RPMI8226 (cell line): ENCODE measurements around the gene CCNH.
A peak's percentile ranks its signal among the peaks of the same experiment; 100 is the strongest.

Experiments used
- DNase-seq: peaks from one replicate; pipeline ENCODE4 v3.0.0-alpha.2; 2015

Gene CCNH

DNA sequence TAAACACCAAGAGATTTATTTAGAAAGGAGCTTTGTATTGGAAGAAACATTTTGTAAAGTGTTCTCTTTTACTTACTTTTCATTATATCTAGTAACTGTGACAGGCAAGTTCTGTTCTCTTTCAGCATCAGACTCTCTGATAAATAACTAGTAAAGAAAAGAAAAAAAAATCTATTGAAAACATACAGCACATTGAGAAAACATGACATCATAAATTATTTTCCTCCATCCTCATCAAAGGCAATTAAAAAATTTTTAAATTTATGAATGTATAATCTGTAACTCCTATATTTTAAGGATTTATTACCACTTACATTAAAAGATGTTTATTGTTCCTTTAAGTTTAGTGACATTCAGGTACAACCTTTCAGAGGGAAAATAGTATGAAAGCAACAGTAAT, 11.1 kb downstream of the CCNH start:
- DNase-seq, result no peak

DNA sequence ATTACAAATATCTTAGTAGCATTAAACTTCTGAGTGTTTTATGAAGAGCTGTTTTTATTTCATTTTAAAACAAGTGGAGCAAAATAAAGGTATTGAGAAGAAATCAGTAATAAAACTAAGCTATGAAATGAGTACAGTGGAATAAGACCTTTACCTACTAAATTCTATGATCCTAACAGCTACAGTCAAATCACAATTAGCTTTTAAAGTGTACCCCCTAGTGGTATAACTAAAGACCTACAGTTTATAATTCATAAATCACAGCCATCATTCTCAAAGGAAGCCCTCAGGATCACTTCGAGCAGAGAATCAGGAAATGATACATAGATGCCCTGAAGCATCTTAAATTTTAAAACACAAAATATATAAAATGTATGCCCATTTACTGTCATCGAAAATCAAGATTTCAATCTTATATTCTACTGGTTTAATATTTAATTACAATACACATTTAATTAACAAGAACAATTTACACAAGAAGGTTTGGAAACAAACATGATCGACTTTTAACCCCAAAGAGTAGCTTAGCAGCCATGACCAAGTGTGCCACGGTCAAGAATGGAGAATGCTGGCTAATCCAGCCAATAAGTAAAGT, 12.3 kb downstream of the CCNH start:
- peak; percentile 27 for DNase-seq

GRCh38 chr5:87399720-87400119, 13.0 kb downstream of the CCNH start:
- no peak for DNase-seq

GRCh38 chr5:87398981-87399614, 13.6 kb downstream of the CCNH start:
- DNase-seq, result no peak

DNA sequence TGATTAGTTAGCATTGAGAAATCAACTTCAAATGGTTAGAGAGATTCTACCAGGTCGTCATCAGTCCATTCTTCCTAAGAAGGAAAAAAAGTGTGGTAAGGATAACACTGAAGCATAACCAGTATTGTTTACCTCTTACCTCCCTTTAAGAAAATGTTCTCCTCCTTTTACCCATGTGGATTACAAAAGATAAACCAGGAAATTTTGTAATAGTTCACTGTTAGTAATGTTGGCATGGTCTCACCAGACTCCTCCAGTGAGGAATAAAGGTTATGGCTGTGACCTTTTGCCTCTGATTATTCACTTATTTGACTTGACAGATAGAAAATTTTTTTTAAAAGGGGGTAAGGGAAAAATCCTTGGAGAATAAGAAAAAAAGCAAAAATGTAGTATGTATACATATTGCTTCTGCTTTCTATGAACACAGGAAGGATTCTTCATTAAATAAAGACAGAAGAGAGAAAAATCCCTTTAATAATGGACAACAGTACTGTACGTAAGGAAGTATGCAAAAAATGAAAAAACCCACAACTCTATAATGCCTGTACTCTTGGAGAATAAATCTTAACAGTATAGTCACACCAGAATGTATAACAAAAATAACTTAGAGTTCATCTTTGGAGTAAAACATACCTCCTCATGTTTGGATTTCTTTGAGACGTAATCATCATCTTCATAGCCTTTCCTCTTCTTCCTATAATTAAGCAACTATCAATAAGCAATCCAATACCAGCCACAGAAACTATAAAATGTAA, 18.1 kb downstream of the CCNH start:
- DNase-seq, result no peak

DNA sequence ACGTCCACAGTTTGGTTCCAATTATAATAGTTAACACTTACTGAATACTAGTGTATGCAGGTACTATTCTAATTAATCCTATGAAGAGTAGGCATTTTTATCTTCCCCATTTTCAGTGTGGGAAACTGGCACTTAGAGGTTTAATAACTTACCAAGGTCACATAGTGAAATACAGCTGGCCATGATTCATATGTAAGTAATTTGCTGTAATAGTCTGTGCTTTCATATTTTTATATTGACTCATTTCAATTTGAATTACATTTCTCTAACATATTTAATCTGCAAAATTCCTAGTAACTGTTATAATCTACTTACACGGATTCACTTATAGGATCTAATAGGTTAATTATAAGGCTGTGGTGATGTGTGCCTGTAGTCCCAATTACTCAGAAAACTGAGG, 19.4 kb downstream of the CCNH start:
- DNase-seq, result no peak

- no peak for DNase-seq
These were observed 19.9 kb downstream of the CCNH start for GRCh38 chr5:87392801-87393200.

DNA sequence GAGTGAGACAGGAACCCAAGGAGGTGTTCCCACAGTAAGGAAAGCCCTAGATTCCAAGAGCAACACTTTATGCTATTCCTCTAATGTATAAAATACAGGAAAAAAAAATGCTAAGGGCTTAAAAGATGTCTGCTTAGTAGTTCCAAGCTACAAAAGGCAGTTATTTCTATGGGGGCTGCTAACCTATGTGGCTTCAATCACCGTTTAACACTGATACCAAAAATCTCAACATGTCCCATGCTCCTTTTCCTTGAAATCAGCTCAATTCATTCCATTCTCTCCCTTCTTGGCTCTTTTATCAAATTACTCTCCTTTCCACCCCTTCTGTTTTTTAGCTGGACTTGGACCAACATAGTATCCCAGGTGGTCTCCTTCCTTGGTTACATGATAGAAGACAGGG, 20.6 kb downstream of the CCNH start:
- DNase-seq, result no peak

DNA sequence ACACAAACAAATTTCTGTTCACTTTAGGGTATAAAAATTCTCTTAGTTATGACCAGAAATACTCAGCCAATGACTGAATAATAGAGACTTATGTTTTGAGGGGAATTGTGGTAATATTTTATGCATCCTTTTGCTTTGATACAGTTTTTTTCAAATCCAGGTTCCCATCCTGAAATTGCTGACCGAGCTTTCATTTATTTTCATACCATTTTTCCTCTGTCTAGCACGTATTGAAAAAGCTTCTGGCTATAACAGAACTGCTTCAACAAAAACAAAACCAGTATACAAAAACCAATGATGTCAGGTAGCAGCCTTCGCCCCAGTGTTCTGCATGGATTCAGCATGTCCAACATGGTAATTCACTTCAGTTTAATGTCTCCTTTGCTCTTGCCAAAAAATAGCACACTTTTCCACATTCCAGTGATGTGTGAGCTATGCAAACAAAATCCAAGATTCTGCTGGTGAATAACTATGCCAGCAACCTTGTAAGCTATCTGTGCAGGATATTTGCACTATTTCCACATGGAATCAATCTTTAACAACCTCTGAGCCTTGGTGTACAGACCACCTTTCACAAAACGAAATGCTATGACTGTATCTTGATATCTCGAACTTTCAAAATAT, 22.0 kb downstream of the CCNH start:
- DNase-seq, result no peak

DNA sequence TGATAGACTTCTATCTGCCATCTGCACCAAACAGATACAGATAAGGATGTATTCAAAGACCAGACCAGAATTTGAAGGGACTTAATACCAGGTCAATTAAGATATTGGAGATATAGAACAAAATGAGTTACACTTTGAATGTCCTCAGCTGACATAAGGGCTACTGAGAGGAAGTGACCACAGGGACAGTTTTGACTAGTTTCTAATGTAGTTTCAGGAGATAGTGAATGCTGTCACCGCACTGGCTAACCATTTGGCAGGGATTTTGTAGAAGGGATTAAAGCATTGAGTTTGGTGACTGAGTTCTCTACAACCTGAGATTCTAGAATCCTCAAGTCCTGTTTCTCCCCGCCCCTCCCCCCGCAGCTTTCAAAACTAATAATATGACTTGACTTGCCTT, 22.7 kb downstream of the CCNH start:
- DNase-seq, result no peak

DNA sequence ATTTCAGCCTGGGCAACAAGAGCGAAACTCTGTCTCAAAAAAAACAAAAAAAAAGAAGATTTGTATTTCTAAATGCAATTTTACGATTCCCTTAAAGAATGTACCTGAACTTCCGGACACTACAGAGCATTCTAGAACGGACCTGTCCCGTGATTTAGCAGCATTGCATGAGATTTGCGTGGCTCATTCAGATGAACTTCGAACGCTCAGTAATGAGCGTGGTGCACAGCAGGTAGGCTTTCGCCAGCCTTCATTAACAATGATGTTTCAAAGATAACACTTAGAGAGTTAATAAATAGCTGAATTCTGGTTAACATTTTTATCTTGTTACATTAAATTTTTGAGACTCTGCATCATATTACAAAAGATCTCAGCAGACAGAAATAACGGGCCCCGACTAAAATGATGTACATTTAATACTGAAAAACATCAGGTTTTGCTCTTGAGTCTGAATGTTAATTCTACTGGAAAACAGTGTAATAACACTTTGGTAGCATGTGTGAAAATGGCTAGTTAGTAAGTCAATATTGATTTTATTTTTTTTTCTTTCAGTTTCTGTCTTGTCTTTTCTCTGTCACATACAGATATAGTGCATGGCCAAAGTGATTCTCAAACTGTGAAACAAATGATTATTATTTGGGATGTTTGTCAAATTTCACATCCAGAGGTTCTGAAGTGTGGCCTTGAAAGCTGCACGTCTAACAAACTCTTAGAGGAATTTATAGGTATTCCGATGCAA, 23.3 kb downstream of the CCNH start:
- no peak for DNase-seq

DNA sequence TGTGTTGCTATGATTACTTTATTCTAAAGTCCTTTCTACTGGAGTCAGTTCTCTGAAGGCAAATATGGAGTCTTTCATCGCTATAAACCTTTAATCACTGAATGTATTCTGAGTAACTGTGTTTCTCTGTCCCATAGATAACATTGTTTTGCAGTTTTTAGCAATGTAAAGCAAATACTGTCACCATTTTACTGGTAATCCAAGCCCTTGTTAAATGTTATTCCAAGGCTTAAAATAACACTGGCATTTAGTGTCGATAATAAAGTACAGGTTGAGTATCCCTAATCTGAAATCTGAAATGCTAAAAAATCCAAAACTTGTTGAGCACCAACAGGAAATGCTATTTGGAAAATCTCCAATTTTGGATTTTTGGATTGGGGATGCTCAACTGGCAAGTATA, 24.6 kb downstream of the CCNH start:
- no peak for DNase-seq

GRCh38 chr5:87385802-87386201, 26.9 kb downstream of the CCNH start:
- DNase-seq, result no peak

- no peak for DNase-seq
These were observed 29.5 kb downstream of the CCNH start for GRCh38 chr5:87383216-87383615.

DNA sequence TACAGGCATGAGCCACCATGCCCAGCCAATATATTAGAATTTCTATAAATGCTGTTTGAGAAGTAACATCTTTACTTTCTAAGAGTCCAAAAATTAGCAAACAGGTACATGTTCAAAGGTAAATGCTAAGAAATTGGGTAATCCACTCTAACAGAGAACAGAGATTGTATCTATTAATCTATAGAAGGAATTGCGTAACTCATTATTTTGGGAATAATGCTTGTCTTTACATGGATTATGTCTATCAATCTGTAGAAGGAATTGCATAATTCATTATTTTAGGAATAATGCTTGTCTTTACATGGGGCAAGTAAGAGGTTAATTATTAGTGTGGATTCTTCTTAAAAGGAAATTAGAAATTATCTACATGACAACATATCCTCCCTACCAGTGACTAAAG, 30.5 kb downstream of the CCNH start:
- DNase-seq, result no peak

- no peak for DNase-seq
These were observed 40.0 kb downstream of the CCNH start for GRCh38 chr5:87372705-87373104.

- no peak for DNase-seq
These were observed 43.3 kb downstream of the CCNH start for GRCh38 chr5:87369431-87369830.

DNA sequence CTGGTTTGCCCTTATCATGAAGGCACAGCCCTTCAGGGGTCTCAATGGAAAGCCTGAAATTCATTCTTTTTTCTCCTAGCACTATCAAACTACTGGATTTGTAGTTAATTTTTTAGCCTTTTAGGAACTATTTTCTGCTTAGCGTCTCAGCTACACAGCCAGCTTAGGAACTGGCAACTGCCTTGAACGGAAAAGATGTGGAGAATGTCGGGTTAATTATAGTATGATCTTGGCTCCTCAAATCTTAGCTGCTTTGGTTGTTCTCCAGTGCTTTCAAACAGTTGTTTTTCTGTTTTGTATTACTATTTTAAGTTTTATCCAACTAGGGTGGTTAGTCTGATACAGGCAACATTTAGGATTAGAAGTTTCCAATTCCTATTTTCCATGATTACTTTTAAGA, 44.1 kb downstream of the CCNH start:
- no peak for DNase-seq

DNA sequence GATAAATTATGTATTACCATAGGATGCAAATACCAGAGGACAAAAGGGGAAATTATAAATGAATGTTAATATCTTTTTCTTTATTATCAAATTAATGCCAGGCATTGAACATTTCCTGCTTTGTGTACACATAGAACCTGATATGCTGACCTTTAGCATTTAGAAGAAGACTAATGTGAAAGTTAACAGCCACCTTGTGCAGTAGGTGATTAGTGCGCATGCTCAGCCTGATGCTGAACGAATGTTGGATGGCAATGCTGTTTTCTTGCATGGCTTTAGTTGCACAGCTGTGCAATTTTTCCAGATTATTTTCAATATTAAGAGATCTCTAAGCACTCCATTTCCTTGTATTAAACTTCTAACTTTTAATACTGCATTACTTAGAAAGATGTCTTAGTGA, 45.5 kb downstream of the CCNH start:
- DNase-seq, result no peak

GRCh38 chr5:87361536-87362213, 51.1 kb downstream of the CCNH start:
- no peak for DNase-seq

DNA sequence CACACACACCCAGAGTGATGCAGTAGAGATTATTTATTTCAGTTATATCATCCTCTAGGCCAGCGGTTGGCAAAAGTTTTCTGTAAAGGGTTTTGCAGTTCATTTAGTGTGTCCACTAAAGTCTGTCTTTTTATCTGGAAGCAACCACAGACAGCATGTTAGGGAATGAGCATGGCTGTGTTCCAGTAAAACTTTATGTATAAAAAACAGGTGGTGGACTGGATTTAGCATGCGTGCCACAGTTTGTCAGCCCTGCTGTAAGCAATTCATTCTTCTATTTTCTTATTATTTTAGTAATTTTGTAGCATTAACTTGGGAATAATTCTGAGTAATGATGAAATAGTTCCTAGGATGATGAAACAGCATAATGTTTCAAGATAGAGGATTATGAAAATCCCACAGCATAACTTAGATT, 51.7 kb downstream of the CCNH start:
- no peak for DNase-seq

GRCh38 chr5:87360132-87360531, 52.6 kb downstream of the CCNH start:
- DNase-seq, result no peak

DNA sequence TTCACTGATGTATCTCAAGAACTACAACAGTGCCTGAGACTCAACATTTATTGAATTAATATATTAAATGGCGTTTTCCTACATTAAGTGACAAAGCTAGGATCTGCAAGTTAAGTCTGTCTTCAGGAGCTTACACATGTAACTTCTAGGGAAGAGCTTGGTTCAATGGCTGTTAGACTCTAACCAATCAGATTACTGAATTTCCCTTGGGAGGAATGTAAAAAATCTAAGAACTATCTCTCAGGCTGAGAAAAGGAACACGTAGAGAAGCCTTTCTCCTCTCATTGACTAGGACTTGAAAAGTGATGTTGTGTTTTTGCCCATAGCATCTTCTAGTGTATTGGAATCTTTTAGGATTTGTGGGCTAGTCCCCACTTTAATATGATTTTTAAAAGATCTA, 53.6 kb downstream of the CCNH start:
- no peak for DNase-seq
